K562 (cell line): Measurements from ENCODE around the gene ERICH6B. TPM values are rescaled to one million over a fixed set of nuclear protein-coding genes. Genes with fewer than 3 reads are reported as not detected.

Source experiments
- ATAC-seq: fragments of 200-7000 bp; cut with Tn5 transposase; 3 replicates; pipeline ENCODE4 v1.9.1; 2020; ENCODE audit warnings: moderate library complexity
- BruUV-seq: library from RNA; stranded (reverse); fragments of 400-500 nt; replicated peaks from 2 replicates; lab custom pipeline; 2021; lab: Mats Ljungman, UMichigan
- CTCF ChIA-PET: fragments of 300-600 bp; formaldehyde crosslinking; extraction: SDS; loops from one replicate; lab custom pipeline; 2021; ENCODE audit warnings: low intra/inter-chr PET ratio; lab: Yijun Ruan, JAX
- POLR2A ChIA-PET: fragments of 300-600, 350-650 bp; sonication (Branson Sonifier 250); formaldehyde crosslinking; extraction: SDS; loops from one replicate; lab custom pipeline; 2021; ENCODE audit warnings: antibody characterized with exemption, inconsistent platforms; lab: Yijun Ruan, JAX
- DNase-seq, 4 experiments: peaks; one replicate each; pipeline versions ENCODE4 v3.0.0 to v3.0.0-alpha.2; 2011 to 2018; ENCODE audit warnings: low spot score in 3 of 4, mixed read lengths in 3 of 4; ENCODE audit errors: extremely low read depth in 1 of 4
- FAIRE-seq: peaks from 2 replicates; lab custom pipeline; 2011; peaks lifted over from hg19 to GRCh38; lab: Jason Lieb, UNC
- H2AFZ ChIP-seq: 2 replicates; pipeline ENCODE4 v1.6.0; 2011; ENCODE audit warnings: low read depth, low read length, control low read depth, inconsistent platforms
- H3K27ac ChIP-seq: fragments of 200-600 bp; 3 replicates; pipeline ENCODE4 v1.8.0; 2011; ENCODE audit warnings: low read depth, mild to moderate bottlenecking, control low read depth, inconsistent platforms, low read length, moderate library complexity, mixed read lengths; ENCODE audit errors: extremely low read depth
- H3K27me3 ChIP-seq, 2 experiments: fragments of 300-600 bp in 1 of 2; 2 replicates in 1 of 2; 3 replicates in 1 of 2; pipeline versions ENCODE4 v1.6.0 to v1.8.0; 2011; ENCODE audit warnings: inconsistent platforms in 2 of 2, low read length in 2 of 2, mild to moderate bottlenecking in 1 of 2, mixed read lengths in 1 of 2, moderate library complexity in 1 of 2; ENCODE audit not compliant: control insufficient read depth in 2 of 2, insufficient read depth in 2 of 2
- H3K36me3 ChIP-seq: fragments of 300-600 bp; 3 replicates; pipeline ENCODE4 v1.8.0; 2011; ENCODE audit warnings: mild to moderate bottlenecking, low read length, inconsistent platforms; ENCODE audit not compliant: control insufficient read depth, insufficient read depth
- H3K4me1 ChIP-seq, 2 experiments: fragments of 200-600 bp in 1 of 2; replicated peaks in 1 of 2; 2 replicates in 1 of 2; 3 replicates in 1 of 2; pipeline versions ENCODE4 v1.5.1 to v1.8.0; 2011; ENCODE audit warnings: inconsistent platforms in 2 of 2, low read length in 2 of 2, mild to moderate bottlenecking in 1 of 2, mixed read lengths in 1 of 2, moderate library complexity in 1 of 2; ENCODE audit not compliant: control insufficient read depth in 2 of 2, insufficient read depth in 2 of 2
- H3K4me2 ChIP-seq: 2 replicates; pipeline ENCODE4 v1.6.1; 2011; ENCODE audit warnings: low read length, control low read depth, inconsistent platforms, mixed read lengths; ENCODE audit not compliant: insufficient read depth
- H3K4me3 ChIP-seq: fragments of 200-600 bp; sonication (generic), shearing (Covaris generic); 2 replicates; pipeline ENCODE4 v1.5.1; 2016; ENCODE audit warnings: control low read depth, inconsistent platforms
- H3K79me2 ChIP-seq: fragments of 200-600 bp; 3 replicates; pipeline ENCODE4 v1.8.0; 2011; ENCODE audit warnings: low read length, inconsistent platforms; ENCODE audit not compliant: control insufficient read depth, insufficient read depth
- H3K9ac ChIP-seq, 2 experiments: 2 replicates each; pipeline versions ENCODE4 v1.6.0 to v1.6.1; 2011; ENCODE audit warnings: low read depth in 2 of 2, low read length in 2 of 2, control low read depth in 1 of 2, inconsistent platforms in 1 of 2, mild to moderate bottlenecking in 1 of 2, mixed read lengths in 1 of 2; ENCODE audit not compliant: insufficient read depth in 1 of 2
- H3K9me1 ChIP-seq: one replicate; pipeline ENCODE4 v1.6.0; 2011; ENCODE audit warnings: inconsistent platforms, mild to moderate bottlenecking, low read length, moderate library complexity; ENCODE audit not compliant: control insufficient read depth, insufficient read depth
- H3K9me3 ChIP-seq: replicated peaks from 2 replicates; pipeline ENCODE4 v1.5.1; 2011; ENCODE audit warnings: low read depth, low read length, inconsistent platforms; ENCODE audit not compliant: control insufficient read depth, insufficient read depth
- H4K20me1 ChIP-seq: replicated peaks from 2 replicates; pipeline ENCODE4 v1.6.1; 2011; ENCODE audit warnings: low read length, inconsistent platforms, mixed read lengths; ENCODE audit not compliant: control insufficient read depth, insufficient read depth
- CBX8 ChIP-seq: fragments of 200-600 bp; sonication (generic); IDR thresholded peaks from 2 replicates; pipeline ENCODE4 v1.6.1; 2012; ENCODE audit warnings: borderline replicate concordance, mixed run types, low read depth, mild to moderate bottlenecking, moderate library complexity, mixed read lengths, low read length, control low read depth, inconsistent platforms; ENCODE audit not compliant: poor library complexity, severe bottlenecking; ENCODE audit errors: extremely low read depth
- ETS2 ChIP-seq: IDR thresholded peaks from 2 replicates; pipeline ENCODE4 v1.6.1; 2016; ENCODE audit warnings: borderline replicate concordance, missing genetic modification characterization, mild to moderate bottlenecking, moderate library complexity, missing compliant biosample characterization; ENCODE audit not compliant: poor library complexity, severe bottlenecking
- FOSL1 ChIP-seq: fragments of 200-800 bp; sonication (Bioruptor generic); conservative IDR thresholded peaks from 2 replicates; pipeline ENCODE4 v1.6.1; 2016; ENCODE audit warnings: missing genetic modification characterization, missing compliant biosample characterization
- KDM1A ChIP-seq, 2 experiments: fragments of 450-650 bp; IDR thresholded peaks; 2 replicates each; pipeline ENCODE4 v1.6.1; 2016; ENCODE audit warnings: mild to moderate bottlenecking in 2 of 2
- MYC ChIP-seq, 2 experiments: fragments of 250-450 bp in 1 of 2; sonication (Bioruptor Pico) in 1 of 2; IDR thresholded peaks; 2 replicates each; pipeline versions ENCODE4 v1.5.1 to v1.6.1; 2012 to 2021; ENCODE audit warnings: low read depth in 2 of 2, borderline replicate concordance in 1 of 2, improper control_type of control experiment in 1 of 2, low read length in 1 of 2, mild to moderate bottlenecking in 1 of 2, moderate library complexity in 1 of 2
- NFIC ChIP-seq: fragments of 450-650 bp; IDR thresholded peaks from 2 replicates; pipeline ENCODE4 v1.6.1; 2017; ENCODE audit warnings: mild to moderate bottlenecking, inconsistent platforms
- NFXL1 ChIP-seq: fragments of 450-650 bp; formaldehyde crosslinking; IDR thresholded peaks from 2 replicates; pipeline ENCODE4 v1.4.0; 2021; ENCODE audit warnings: mild to moderate bottlenecking
- PCBP2 ChIP-seq: fragments of 200-400 bp; formaldehyde crosslinking; IDR thresholded peaks from 2 replicates; pipeline ENCODE4 v1.6.1; 2018; ENCODE audit warnings: low read length, low read depth, mild to moderate bottlenecking, moderate library complexity; ENCODE audit not compliant: poor library complexity, severe bottlenecking
- PTBP1 ChIP-seq: fragments of 200-400 bp; formaldehyde crosslinking; IDR thresholded peaks from 2 replicates; pipeline ENCODE4 v1.6.1; 2017; ENCODE audit warnings: low read depth, low read length
- SMARCA4 ChIP-seq: fragments of 450-650 bp; IDR thresholded peaks from 2 replicates; pipeline ENCODE4 v1.6.1; 2016
- TAL1 ChIP-seq: fragments of 450-650 bp; IDR thresholded peaks from 2 replicates; pipeline ENCODE4 v1.6.1; 2016; ENCODE audit warnings: mild to moderate bottlenecking
- YY1 ChIP-seq, 3 experiments: IDR thresholded peaks; 2 replicates each; pipeline ENCODE4 v1.6.1; 2011; ENCODE audit warnings: low read length in 2 of 3, mild to moderate bottlenecking in 2 of 3, moderate library complexity in 2 of 3, borderline replicate concordance in 1 of 3, control low read depth in 1 of 3, low read depth in 1 of 3; ENCODE audit not compliant: insufficient read depth in 3 of 3, insufficient replicate concordance in 2 of 3, control insufficient read depth in 1 of 3, insufficient read length in 1 of 3; ENCODE audit errors: extremely low read depth in 1 of 3
- ZNF124 ChIP-seq: sonication (generic); formaldehyde crosslinking; IDR thresholded peaks from 2 replicates; pipeline ENCODE4 v1.8.1; 2022; ENCODE audit warnings: missing genetic modification reagents
- ZNF507 ChIP-seq: conservative IDR thresholded peaks from 2 replicates; pipeline ENCODE4 v1.6.1; 2017; ENCODE audit warnings: missing genetic modification characterization, missing compliant biosample characterization
- ZNF707 ChIP-seq: fragments of 250-450 bp; sonication (Bioruptor Pico); conservative IDR thresholded peaks from 2 replicates; pipeline ENCODE4 v1.8.0; 2022; ENCODE audit warnings: inconsistent platforms, mild to moderate bottlenecking, moderate library complexity
- ZNF79 ChIP-seq: fragments of 250-450 bp; sonication (Bioruptor Pico); IDR thresholded peaks from 2 replicates; pipeline ENCODE4 v1.4.0; 2020; ENCODE audit warnings: low read depth, mild to moderate bottlenecking, moderate library complexity
- WGBS: fragments of 100-300 bp; shearing (Covaris generic); methylation state at CpG from one replicate; pipeline ENCODE4 v1.1.6; 2016; ENCODE audit warnings: low coverage, mixed read lengths; ENCODE audit not compliant: insufficient coverage; ENCODE audit errors: missing lambda C conversion rate; 5-methylcytosine and 5-hydroxymethylcytosine counted together
- in situ Hi-C: fragments of 300-500 bp; cut with MboI; formaldehyde crosslinking; loops from 4 replicates; pipeline ENCODE4 v1.15.0; 2018; ENCODE audit warnings: inconsistent platforms, mixed read lengths
- intact Hi-C: fragments of 100-400 bp; cut with micrococcal nuclease; formaldehyde crosslinking; loops from 2 replicates; pipeline ENCODE4 v1.14.2; 2022
- polyA plus RNA-seq, 8 experiments: library from polyadenylated mRNA; depleted of rRNA in 4 of 8; stranded (reverse) in 5 of 8; unstranded in 3 of 8; fragments of >200 nt; fragmentation: Nextera tagmentation in 2 of 8; fragmentation: Illumina TruSeq in 1 of 8; extraction: Ambion mirVana in 2 of 8; extraction: Trizol in 1 of 8; gene quantifications; 2 replicates each; pipeline versions ENCODE4 v1.2.1 to v1.2.3, GENCODE V29; 2011 to 2014; ENCODE audit warnings: inconsistent platforms in 1 of 8, missing spikeins in 1 of 8
- total RNA-seq, 7 experiments: library from RNA; depleted of rRNA in 6 of 7; stranded (reverse); fragments of >200 nt in 6 of 7; fragmentation: Illumina TruSeq in 2 of 7; extraction: Trizol in 2 of 7; gene quantifications; 2 replicates each; pipeline versions ENCODE4 v1.2.1 to v1.2.3, GENCODE V29; 2011 to 2021; ENCODE audit warnings: low replicate concordance in 1 of 7
- TF ChIP-seq, protein P1 (sequence below): sonication (generic); formaldehyde crosslinking; IDR thresholded peaks from 2 replicates; pipeline ENCODE4 v1.8.1; 2023; ENCODE audit warnings: mild to moderate bottlenecking, missing genetic modification reagents
- TF ChIP-seq, protein P2 (sequence below): sonication (generic); formaldehyde crosslinking; IDR thresholded peaks from 2 replicates; pipeline ENCODE4 v1.5.0; 2020; ENCODE audit warnings: missing genetic modification reagents
- TF ChIP-seq, protein P3 (sequence below): fragments of 250-450 bp; sonication (Bioruptor Pico); IDR thresholded peaks from 2 replicates; pipeline ENCODE4 v1.8.0; 2022; ENCODE audit warnings: moderate library complexity, mild to moderate bottlenecking, inconsistent platforms

Gene ERICH6B
- total and polyA plus RNA-seq, 9 of the 15 experiments (the other 6 are each of a cell fraction or from before 2014, with no cell fraction given) = not detected

DNA sequence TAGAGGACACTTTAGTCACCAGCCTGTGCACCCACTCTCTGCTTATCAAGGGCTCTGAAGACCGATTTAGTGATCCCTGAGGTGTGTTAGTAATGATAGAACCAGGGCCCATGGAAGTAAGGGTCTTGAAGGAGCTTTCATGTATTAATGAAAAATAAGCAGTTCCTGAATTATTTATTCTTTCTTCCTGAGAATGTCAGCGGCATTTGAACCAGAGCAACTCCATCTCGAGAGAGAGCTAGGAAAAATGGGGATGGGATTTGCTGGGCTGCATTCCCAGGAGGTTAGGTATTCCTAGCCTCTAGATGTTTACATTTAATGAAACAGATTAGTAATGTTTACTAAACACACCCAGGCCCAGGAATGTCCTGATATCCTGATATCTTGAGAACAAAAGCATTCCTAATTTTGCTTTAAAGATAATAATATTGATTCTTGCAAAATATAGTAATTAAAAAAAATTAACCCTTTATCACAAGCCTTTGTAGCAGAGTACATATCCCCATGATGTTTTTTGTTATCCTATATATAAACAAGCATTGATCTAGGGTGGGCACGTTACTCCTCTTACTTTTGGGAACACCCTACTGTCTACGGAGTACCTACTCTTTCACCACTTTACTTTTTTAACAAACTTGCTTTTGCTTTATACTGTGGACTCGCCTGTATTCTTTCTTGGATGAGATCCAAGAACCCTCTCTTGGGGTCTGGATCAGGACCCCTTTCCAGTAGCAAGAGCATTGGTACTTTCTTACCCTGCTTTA is 87.7 kb downstream of the ERICH6B start:
- no TSS peak for BruUV-seq
- in situ Hi-C loops (no loop called here), intact Hi-C loops (no loop called here)
- ATAC-seq (no peak), FAIRE-seq (no peak), DNase-seq (no peak)
- H3K9ac ChIP-seq = no peak overlapping the region
- 82% methylated on average over 6 of the region's 6 CpGs for WGBS
- no peaks in the 10 kb centered on the region for H3K4me1 ChIP-seq
- H4K20me1 ChIP-seq = no peaks in the 10 kb centered on the region
- no peaks in the 10 kb centered on the region for H3K27me3 ChIP-seq
- no peak overlapping the region for H3K4me2 ChIP-seq
- ChIA-PET CTCF (no interaction called here), POLR2A (no interaction called here)
- no peak overlapping the region for H3K4me3 ChIP-seq
- H3K9me1 ChIP-seq = no peaks in the 10 kb centered on the region
- H2AFZ ChIP-seq = no peak overlapping the region
- no peaks in the 10 kb centered on the region for H3K79me2 ChIP-seq
- H3K27ac ChIP-seq = no peak overlapping the region
- H3K36me3 ChIP-seq = peaks cover 44% of the 10 kb centered on the region; the same call in 2 of the 3 replicates
- H3K9me3 ChIP-seq = no peaks in the 10 kb centered on the region
- no peak for TF ChIP-seq CBX8
- TF ChIP-seq ZNF79 = no peak
- no peak for TF ChIP-seq FOSL1 (tag)
- no peak for TF ChIP-seq ZNF124 (CRISPR knock-in tag)
- TF ChIP-seq, protein P1, sequence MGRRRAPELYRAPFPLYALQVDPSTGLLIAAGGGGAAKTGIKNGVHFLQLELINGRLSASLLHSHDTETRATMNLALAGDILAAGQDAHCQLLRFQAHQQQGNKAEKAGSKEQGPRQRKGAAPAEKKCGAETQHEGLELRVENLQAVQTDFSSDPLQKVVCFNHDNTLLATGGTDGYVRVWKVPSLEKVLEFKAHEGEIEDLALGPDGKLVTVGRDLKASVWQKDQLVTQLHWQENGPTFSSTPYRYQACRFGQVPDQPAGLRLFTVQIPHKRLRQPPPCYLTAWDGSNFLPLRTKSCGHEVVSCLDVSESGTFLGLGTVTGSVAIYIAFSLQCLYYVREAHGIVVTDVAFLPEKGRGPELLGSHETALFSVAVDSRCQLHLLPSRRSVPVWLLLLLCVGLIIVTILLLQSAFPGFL (CRISPR knock-in tag) = no peak
- TF ChIP-seq MYC (IDR thresholded peaks at IDR 0.05; ENCODE audit: low read depth, low read length) = no peak
- no peak for TF ChIP-seq MYC (CRISPR knock-in tag; IDR thresholded peaks at IDR 0.05; ENCODE audit: borderline replicate concordance, low read depth)
- TF ChIP-seq TAL1 = no peak
- TF ChIP-seq SMARCA4 = no peak
- TF ChIP-seq NFXL1 = no peak
- no peak for TF ChIP-seq PCBP2
- TF ChIP-seq, protein P2, sequence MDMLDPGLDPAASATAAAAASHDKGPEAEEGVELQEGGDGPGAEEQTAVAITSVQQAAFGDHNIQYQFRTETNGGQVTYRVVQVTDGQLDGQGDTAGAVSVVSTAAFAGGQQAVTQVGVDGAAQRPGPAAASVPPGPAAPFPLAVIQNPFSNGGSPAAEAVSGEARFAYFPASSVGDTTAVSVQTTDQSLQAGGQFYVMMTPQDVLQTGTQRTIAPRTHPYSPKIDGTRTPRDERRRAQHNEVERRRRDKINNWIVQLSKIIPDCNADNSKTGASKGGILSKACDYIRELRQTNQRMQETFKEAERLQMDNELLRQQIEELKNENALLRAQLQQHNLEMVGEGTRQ (CRISPR knock-in tag) = no peak
- TF ChIP-seq ZNF507 (tag) = no peak
- TF ChIP-seq ETS2 (tag) = no peak
- no peak for TF ChIP-seq NFIC
- TF ChIP-seq, protein P3, sequence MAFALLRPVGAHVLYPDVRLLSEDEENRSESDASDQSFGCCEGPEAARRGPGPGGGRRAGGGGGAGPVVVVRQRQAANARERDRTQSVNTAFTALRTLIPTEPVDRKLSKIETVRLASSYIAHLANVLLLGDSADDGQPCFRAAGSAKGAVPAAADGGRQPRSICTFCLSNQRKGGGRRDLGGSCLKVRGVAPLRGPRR = no peak
- no peak for TF ChIP-seq YY1 (IDR thresholded peaks at IDR 0.05; ENCODE audit: borderline replicate concordance in 1 of 3, control insufficient read depth in 1 of 3, extremely low read depth in 1 of 3, insufficient read depth in 3 of 3, insufficient read length in 1 of 3, insufficient replicate concordance in 2 of 3, low read depth in 1 of 3, low read length in 2 of 3)
- no peak for TF ChIP-seq PTBP1
- no peak for TF ChIP-seq ZNF707 (CRISPR knock-in tag)
- TF ChIP-seq KDM1A (IDR thresholded peaks at IDR 0.05) = no peak
